Measurements from ENCODE around the gene PLEKHM3. TPM values are rescaled to one million over a fixed set of nuclear protein-coding genes. Genes with fewer than 3 reads are reported as not detected.

The PLEKHM3 gene
- total and polyA plus RNA-seq, 2 donors (not counting 1 experiment from before 2014, with no cell fraction given) = 5.3 to 20.1 TPM

DNA sequence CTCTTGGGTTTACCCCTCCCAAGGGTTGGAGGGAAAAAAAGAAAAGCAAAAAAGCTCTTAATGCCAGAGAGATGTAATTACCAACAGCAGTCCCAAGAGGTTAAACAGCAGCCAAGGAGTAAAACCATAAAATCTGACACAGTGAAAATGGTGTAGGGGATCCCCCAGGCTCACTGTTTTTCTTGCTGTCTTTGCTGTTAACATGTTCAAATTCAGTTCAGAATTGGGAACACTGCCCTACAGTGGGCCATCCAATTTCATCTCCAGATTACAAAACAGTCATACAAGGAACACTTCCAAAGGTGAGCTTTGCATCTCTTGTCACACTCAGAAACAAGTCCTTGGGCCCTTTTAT is 54.5 kb downstream of the PLEKHM3 start:
- no peak for DNase-seq (ENCODE audit: low read depth in 2 of 2)
- Histone ChIP-seq H3K36me3 (ENCODE audit: control insufficient read depth, insufficient read depth, low read length) (no peaks in the 10 kb centered on the region), H3K9me3 (ENCODE audit: control insufficient read depth, insufficient read depth, low read depth, low read length) (no peaks in the 10 kb centered on the region), H3K27ac (ENCODE audit: insufficient read depth, low read length) (no peak overlapping the region), H3K4me2 (ENCODE audit: extremely low read depth, insufficient read depth, low read length) (no peak overlapping the region), H2AFZ (ENCODE audit: low read length) (no peak overlapping the region), H4K20me1 (ENCODE audit: control insufficient read depth, extremely low read depth, insufficient read depth, low read length) (no peaks in the 10 kb centered on the region), H3K27me3 (ENCODE audit: control insufficient read depth, insufficient read depth, low read length) (no peaks in the 10 kb centered on the region), H3K4me3 (replicated peaks in 1 of 4; ENCODE audit: control extremely low read depth in 1 of 4, insufficient read depth in 1 of 4, low read depth in 3 of 4, low read length in 4 of 4) (no peak overlapping the region), H3K4me1 (ENCODE audit: control insufficient read depth, extremely low read depth, insufficient read depth, low read length) (no peaks in the 10 kb centered on the region), H3K9ac (ENCODE audit: insufficient read depth, low read length) (no peak overlapping the region), H3K79me2 (ENCODE audit: control insufficient read depth, insufficient read depth, low read length) (no peaks in the 10 kb centered on the region)
- TF ChIP-seq, protein P1, sequence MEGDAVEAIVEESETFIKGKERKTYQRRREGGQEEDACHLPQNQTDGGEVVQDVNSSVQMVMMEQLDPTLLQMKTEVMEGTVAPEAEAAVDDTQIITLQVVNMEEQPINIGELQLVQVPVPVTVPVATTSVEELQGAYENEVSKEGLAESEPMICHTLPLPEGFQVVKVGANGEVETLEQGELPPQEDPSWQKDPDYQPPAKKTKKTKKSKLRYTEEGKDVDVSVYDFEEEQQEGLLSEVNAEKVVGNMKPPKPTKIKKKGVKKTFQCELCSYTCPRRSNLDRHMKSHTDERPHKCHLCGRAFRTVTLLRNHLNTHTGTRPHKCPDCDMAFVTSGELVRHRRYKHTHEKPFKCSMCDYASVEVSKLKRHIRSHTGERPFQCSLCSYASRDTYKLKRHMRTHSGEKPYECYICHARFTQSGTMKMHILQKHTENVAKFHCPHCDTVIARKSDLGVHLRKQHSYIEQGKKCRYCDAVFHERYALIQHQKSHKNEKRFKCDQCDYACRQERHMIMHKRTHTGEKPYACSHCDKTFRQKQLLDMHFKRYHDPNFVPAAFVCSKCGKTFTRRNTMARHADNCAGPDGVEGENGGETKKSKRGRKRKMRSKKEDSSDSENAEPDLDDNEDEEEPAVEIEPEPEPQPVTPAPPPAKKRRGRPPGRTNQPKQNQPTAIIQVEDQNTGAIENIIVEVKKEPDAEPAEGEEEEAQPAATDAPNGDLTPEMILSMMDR (conservative IDR thresholded peaks at IDR 0.05 in 1 of 2, IDR thresholded peaks at IDR 0.05 in 1 of 2; ENCODE audit: low read depth in 1 of 2, low read length in 2 of 2) = no peak
- TF ChIP-seq EZH2 (IDR thresholded peaks at IDR 0.05; ENCODE audit: low read length, missing control alignments) = no peak

DNA sequence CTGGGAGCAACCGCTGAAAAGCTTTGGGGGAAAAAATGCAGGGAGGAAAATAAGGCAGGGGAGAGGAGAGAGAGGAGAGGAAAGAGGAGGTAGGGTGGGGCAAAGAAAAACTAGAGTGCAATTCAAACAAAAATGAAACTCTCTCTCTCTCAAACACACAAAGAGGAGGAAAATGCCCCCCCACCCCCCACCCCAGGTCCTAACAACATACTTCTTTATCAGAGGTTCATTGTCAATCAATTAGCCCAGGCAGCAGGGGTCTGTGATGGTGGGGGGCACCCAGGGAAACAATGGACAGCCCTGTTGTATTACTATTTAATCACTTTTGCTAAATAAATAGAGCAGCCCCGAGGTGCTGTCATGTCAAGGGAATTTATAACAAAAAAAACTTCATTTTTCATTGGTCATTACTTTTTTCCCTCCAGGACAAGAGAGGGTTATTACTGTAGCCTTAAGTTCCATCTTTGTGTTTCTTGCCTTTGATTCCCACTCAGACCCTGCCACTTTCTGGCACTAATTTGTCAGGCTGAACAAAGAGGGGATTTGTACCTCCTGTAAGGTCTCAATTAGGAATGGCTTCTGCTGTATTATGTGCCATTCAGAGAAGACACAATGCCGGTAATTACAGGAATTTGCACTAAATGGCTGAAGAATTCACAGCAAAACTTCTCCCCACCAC is 55.0 kb downstream of the PLEKHM3 start:
- no peak for DNase-seq (ENCODE audit: low read depth in 2 of 2)
- H3K27ac ChIP-seq (ENCODE audit: insufficient read depth, low read length) = no peak overlapping the region
- H3K79me2 ChIP-seq (ENCODE audit: control insufficient read depth, insufficient read depth, low read length) = no peaks in the 10 kb centered on the region
- H3K4me1 ChIP-seq (ENCODE audit: control insufficient read depth, extremely low read depth, insufficient read depth, low read length) = no peaks in the 10 kb centered on the region
- no peaks in the 10 kb centered on the region for H3K36me3 ChIP-seq (ENCODE audit: control insufficient read depth, insufficient read depth, low read length)
- H3K4me2 ChIP-seq (ENCODE audit: extremely low read depth, insufficient read depth, low read length) = no peak overlapping the region
- no peaks in the 10 kb centered on the region for H3K9me3 ChIP-seq (ENCODE audit: control insufficient read depth, insufficient read depth, low read depth, low read length)
- no peaks in the 10 kb centered on the region for H4K20me1 ChIP-seq (ENCODE audit: control insufficient read depth, extremely low read depth, insufficient read depth, low read length)
- no peak for TF ChIP-seq EZH2 (IDR thresholded peaks at IDR 0.05; ENCODE audit: low read length, missing control alignments)
- TF ChIP-seq, protein P1 (conservative IDR thresholded peaks at IDR 0.05 in 1 of 2, IDR thresholded peaks at IDR 0.05 in 1 of 2; ENCODE audit: low read depth in 1 of 2, low read length in 2 of 2) = no peak
- no peak overlapping the region for H3K9ac ChIP-seq (ENCODE audit: insufficient read depth, low read length)
- no peak overlapping the region for H3K4me3 ChIP-seq (replicated peaks in 1 of 4; ENCODE audit: control extremely low read depth in 1 of 4, insufficient read depth in 1 of 4, low read depth in 3 of 4, low read length in 4 of 4)
- H3K27me3 ChIP-seq (ENCODE audit: control insufficient read depth, insufficient read depth, low read length) = no peaks in the 10 kb centered on the region
- H2AFZ ChIP-seq (ENCODE audit: low read length) = no peak overlapping the region

DNA sequence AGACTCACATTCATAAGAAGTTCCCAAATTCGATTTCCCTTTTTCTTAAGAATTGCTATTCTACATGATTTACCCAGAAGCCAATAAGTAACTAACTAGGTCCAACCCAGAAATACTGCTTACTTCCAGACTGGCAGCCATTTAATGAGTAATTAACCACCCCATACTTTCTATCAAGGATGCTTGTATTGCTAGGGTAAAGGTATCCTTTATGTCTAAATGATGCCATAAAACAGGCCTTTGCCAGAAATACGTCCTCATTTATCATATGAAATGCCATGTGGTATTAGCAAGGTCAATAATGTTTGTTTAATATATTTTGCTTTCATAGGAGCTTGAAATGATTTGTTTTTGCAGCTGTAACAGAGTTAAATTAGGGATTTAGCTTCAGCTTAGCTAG is 56.1 kb downstream of the PLEKHM3 start:
- TF ChIP-seq, protein P1 (conservative IDR thresholded peaks at IDR 0.05 in 1 of 2, IDR thresholded peaks at IDR 0.05 in 1 of 2; ENCODE audit: low read depth in 1 of 2, low read length in 2 of 2) = no peak
- no peak for TF ChIP-seq EZH2 (IDR thresholded peaks at IDR 0.05; ENCODE audit: low read length, missing control alignments)
- Histone ChIP-seq H2AFZ (ENCODE audit: low read length) (no peak overlapping the region), H3K36me3 (ENCODE audit: control insufficient read depth, insufficient read depth, low read length) (no peaks in the 10 kb centered on the region), H3K79me2 (ENCODE audit: control insufficient read depth, insufficient read depth, low read length) (no peaks in the 10 kb centered on the region), H3K4me1 (ENCODE audit: control insufficient read depth, extremely low read depth, insufficient read depth, low read length) (no peaks in the 10 kb centered on the region), H3K27ac (ENCODE audit: insufficient read depth, low read length) (no peak overlapping the region), H3K27me3 (ENCODE audit: control insufficient read depth, insufficient read depth, low read length) (no peaks in the 10 kb centered on the region), H3K4me3 (replicated peaks in 1 of 4; ENCODE audit: control extremely low read depth in 1 of 4, insufficient read depth in 1 of 4, low read depth in 3 of 4, low read length in 4 of 4) (no peak overlapping the region), H3K4me2 (ENCODE audit: extremely low read depth, insufficient read depth, low read length) (no peak overlapping the region), H3K9me3 (ENCODE audit: control insufficient read depth, insufficient read depth, low read depth, low read length) (no peaks in the 10 kb centered on the region), H3K9ac (ENCODE audit: insufficient read depth, low read length) (no peak overlapping the region), H4K20me1 (ENCODE audit: control insufficient read depth, extremely low read depth, insufficient read depth, low read length) (no peaks in the 10 kb centered on the region)
- no peak for DNase-seq (ENCODE audit: low read depth in 2 of 2)

Data from fibroblast of lung (primary cell).